Measurements from ENCODE around the gene INTS12.
"Not testable (repeated sequence)": the region's sequence is repeated elsewhere in the genome, so short reads cannot be mapped to it uniquely, and the experiment has no call there.

The INTS12 gene

DNA sequence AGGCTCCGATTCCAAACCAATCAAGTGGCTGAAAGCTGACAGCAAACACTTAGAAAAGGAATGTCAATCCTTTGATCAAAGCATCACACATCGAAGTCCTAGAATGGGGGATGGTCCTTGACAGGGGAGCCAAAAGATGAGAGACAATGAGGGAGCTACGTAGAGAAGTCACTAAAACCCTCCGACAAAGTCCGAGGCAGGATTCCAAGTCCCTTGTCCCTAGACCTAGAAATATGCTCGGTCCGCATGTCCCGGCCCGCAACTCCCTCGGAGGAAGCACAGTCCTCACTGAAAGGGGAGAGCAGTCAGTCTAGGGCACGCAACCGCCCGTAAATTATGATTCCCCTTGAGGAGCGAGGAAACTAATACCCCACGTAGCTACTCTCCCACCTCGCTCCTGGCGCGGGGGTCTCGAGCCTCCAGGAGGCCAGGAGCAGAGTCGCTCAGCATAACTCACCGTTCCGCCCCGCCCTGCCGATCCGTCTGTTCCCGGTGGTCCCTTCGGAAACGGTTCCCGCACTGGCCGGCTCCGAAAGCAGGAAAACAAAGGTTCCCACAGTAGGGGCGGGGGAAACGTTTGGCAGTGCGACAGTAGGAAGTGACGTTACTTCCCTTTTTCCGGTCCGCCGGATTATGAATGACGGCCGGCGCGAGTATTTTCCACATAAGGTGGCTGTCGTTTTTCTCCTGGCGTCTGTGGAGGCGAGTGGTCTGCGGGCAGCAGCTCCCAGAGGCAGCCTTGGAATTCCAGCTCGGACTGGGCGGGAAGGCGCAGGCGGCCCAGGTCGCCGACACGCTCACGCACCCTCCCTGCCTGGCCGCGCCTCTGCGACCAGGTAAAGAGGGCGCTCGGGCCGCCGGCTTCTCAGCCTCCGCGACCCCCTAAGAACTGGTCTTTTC is at the start of gene INTS12, which contains the start of gene GSTCD:
TSS of gene INTS12 (minus strand) at position 509 of the 900 bp plus-strand sequence. CDS start 8,684 bp downstream, outside the sequence.
TSS of gene GSTCD (plus strand) at position 604 of the 900 bp plus-strand sequence. CDS start 8,830 bp downstream, outside the sequence.
- no peak for TF ChIP-seq ZNF274 (IDR thresholded peaks at IDR 0.05; ENCODE audit: low read depth, low read length)
- H3K4me3 ChIP-seq (ENCODE audit: low read length) = peak within 1 kb of the TSS; percentile 88

- no peak for TF ChIP-seq ZNF274 (IDR thresholded peaks at IDR 0.05; ENCODE audit: low read depth, low read length)
- no peak overlapping the region for H3K4me3 ChIP-seq (ENCODE audit: low read length)
Observed at GRCh38 chr4:105755375-105755774, 46.9 kb upstream of the INTS12 start.

GRCh38 chr4:105753361-105753760 is 44.9 kb upstream of the INTS12 start:
- no peak for TF ChIP-seq ZNF274 (IDR thresholded peaks at IDR 0.05; ENCODE audit: low read depth, low read length)

GRCh38 chr4:105751718-105752299 is 43.3 kb upstream of the INTS12 start:
- TF ChIP-seq ZNF274 (IDR thresholded peaks at IDR 0.05; ENCODE audit: low read depth, low read length) = no peak
- H3K4me3 ChIP-seq (ENCODE audit: low read length) = no peak overlapping the region

More at GRCh38 chr4:105753361-105753760, 44.9 kb upstream of the INTS12 start:
- H3K4me3 ChIP-seq (ENCODE audit: low read length) = no peak overlapping the region

DNA sequence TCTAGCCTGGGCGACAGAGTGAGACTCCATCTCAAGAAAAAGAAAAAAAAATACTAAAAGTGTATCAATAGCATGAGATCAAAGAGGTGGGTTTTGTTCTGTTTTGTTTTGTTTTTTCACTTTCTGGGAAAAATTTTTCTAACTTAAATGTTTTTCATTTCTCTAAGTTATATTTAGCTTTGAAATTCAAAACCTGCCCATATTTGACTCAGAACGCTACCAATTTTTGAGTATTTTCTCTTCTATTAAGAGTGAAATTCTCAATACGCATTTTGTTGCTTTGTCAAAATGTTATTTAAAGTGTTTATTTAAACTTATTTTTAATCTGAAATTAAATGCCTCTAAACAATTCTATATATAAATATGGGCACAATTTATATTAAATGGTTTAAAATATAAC is 39.7 kb upstream of the INTS12 start:
- TF ChIP-seq ZNF274 (IDR thresholded peaks at IDR 0.05; ENCODE audit: low read depth, low read length) = no peak
- no peak overlapping the region for H3K4me3 ChIP-seq (ENCODE audit: low read length)

DNA sequence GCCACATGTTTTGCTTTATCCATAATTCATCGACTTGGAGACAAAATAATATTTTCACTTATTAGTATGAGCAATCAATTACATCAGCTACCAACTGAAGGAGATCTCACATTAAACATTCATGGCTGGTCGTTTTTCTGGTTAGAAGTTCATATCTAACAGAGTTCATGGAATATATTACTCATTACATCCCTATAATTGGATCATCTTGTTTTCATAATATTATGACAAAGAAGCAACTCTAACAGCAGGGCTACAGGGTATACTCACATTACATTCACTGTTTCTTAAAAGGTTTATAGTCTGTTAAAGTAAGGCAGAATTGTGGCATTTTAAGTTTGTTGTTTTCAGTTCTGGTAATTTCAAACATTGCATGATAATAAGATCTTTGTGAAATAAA is 33.1 kb upstream of the INTS12 start:
- TF ChIP-seq ZNF274 (IDR thresholded peaks at IDR 0.05; ENCODE audit: low read depth, low read length) = no peak
- H3K4me3 ChIP-seq (ENCODE audit: low read length) = no peak overlapping the region

DNA sequence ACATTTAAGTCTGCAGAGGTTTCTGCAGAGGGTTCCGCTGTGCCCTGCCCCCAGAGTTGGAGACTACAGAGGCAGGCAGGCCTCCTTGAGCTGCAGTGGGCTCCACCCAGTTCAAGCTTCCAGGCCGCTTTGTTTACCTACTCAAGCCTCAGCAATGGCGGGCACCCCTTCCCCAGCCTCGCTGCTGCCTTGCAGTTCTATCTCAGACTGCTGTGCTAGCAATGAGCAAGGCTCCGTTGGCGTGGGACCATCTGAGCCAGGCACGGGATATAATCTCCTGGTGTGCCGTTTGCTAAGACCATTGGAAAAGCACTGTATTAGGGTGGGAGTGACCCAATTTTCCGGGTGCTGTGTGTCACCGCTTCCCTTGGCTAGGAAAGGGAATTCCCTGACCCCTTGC is 26.7 kb upstream of the INTS12 start:
- not testable (repeated sequence) for H3K4me3 ChIP-seq (ENCODE audit: low read length)

DNA sequence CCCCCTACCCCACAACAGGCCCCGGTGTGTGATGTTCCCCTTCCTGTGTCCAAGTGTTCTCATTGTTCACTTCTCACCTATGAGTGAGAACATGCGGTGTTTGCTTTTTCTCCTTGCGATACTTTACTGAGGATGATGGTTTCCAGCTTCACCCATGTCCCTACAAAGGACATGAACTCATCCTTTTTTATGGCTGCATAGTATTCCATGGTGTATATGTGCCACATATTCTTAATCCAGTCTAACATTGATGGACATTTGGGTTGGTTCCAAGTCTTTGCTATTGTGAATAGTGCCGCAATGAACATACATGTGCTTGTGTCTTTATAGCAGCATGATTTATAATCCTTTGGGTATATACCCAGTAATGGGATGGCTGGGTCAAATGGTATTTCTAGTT is 21.4 kb upstream of the INTS12 start:
- H3K4me3 ChIP-seq (ENCODE audit: low read length) = not testable (repeated sequence)

DNA sequence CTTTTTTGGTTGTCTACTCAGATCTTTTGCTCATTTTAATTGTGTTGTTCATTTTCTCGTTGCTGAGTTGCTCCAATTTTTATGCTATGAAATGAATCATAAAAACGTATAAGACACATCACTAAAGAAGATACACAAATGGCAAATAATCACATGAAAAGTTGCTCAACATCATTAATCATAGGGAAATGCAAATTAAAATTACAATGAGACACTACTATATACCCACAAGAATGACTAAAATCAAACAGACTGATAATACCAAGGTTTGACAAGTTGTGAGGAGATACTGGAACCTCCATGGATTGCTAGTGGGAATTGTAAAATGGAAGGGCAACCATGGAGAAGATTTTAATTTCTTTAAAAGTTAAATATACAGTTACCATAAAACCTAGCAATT is 17.1 kb upstream of the INTS12 start:
- TF ChIP-seq ZNF274 (IDR thresholded peaks at IDR 0.05; ENCODE audit: low read depth, low read length) = no peak
- H3K4me3 ChIP-seq (ENCODE audit: low read length) = no peak overlapping the region

DNA sequence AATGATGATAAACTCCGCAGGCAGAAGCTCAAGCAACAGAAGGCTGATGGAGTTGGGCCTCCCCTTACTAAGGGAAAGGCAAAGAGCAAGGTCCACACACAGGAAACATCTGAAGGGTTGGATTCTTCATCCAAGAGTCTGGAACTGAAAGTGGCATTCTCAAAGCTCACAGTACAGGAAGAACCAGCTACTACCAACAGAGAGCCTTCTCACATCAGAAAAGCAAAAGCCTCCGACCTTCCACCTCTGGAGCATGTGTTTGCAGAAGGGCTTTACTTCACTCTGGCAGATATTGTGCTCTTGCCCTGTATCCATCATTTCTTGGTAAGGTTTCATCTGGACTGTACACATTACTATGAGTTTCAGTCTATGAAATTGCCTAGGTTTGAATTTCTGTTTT is 10.7 kb upstream of the INTS12 start:
- TF ChIP-seq ZNF274 (IDR thresholded peaks at IDR 0.05; ENCODE audit: low read depth, low read length) = no peak
- no peak overlapping the region for H3K4me3 ChIP-seq (ENCODE audit: low read length)

- H3K4me3 ChIP-seq (ENCODE audit: low read length) = no peak overlapping the region
- TF ChIP-seq ZNF274 (IDR thresholded peaks at IDR 0.05; ENCODE audit: low read depth, low read length) = no peak
Observed at GRCh38 chr4:105715692-105716278, 7.3 kb upstream of the INTS12 start.

DNA sequence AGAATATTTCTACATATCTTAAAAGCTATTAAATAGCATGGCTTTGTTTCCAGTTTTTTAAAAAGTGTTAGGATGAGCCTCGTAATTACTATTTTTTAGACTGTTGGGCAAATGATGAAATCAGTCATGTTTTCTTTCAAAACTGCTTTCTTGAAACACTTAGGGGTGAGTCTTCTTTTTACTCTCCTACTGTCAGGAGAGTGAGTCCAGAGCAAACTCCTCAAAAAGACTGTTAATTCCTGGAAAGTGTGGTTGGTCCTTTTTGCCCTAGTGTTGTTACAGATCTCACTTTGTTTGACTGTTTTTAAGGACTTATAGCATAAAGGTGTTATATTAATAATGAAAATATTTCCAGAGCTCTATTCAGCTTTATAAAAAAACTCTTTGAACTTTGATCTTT is 6.4 kb upstream of the INTS12 start:
- H3K4me3 ChIP-seq (ENCODE audit: low read length) = no peak overlapping the region
- no peak for TF ChIP-seq ZNF274 (IDR thresholded peaks at IDR 0.05; ENCODE audit: low read depth, low read length)

DNA sequence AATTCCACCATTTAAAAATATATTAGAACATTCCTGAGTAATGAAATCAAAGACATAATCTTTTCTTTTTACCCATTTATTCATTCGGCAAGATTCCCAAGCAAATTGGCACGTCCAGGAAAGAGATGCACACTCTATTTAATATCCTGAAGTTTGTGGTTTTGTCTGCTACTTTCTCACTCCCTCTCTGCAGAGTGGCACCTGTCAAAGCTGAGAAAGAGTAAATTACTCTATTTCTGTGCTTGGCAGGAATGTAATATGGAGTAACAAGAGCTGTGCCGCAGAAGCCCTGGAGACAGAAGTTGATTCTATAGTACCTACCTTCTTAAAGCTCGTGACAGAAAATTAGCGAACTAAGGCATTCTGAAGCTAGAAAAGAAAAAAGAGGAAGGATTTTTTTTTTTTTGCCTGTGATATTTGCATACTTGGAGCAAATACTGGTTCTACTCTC is 5.6 kb upstream of the INTS12 start:
- no peak for TF ChIP-seq ZNF274 (IDR thresholded peaks at IDR 0.05; ENCODE audit: low read depth, low read length)
- H3K4me3 ChIP-seq (ENCODE audit: low read length) = peak overlapping the region; percentile 50

- TF ChIP-seq ZNF274 (IDR thresholded peaks at IDR 0.05; ENCODE audit: low read depth, low read length) = no peak
- no peak overlapping the region for H3K4me3 ChIP-seq (ENCODE audit: low read length)
Observed at GRCh38 chr4:105712766-105713165, 4.3 kb upstream of the INTS12 start.

DNA sequence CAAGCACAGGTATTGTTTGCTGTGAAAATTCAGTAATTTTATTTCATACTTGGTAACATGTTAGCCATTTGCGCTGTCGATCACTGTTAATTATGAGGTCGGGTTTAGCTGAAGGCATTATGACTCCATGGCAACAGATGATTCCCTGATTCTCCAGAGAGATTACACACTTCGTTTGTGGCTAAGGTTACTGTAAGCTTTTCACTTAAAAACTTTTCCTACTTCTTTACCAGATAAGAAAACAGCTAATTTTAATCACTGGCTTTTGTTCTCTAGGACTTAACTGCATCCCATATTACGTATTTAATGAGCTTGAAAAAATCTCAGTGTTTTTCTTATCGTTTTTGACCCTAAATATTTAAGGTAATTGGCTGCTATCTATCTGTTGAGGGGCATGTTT is 2.2 kb upstream of the INTS12 start:
- TF ChIP-seq ZNF274 (IDR thresholded peaks at IDR 0.05; ENCODE audit: low read depth, low read length) = no peak
- H3K4me3 ChIP-seq (ENCODE audit: low read length) = no peak overlapping the region; the same call in 1 of the 2 replicates
